ENCODE data around the gene BRD4. TPM values are rescaled to one million over a fixed set of nuclear protein-coding genes. Genes with fewer than 3 reads are reported as not detected.

Gene BRD4
- total and polyA plus RNA-seq, 2 donors (not counting 1 experiment from before 2014, with no cell fraction given) = 9.9 to 20.1 TPM

GRCh38 chr19:15244106-15244803 lies 88.1 kb downstream of the BRD4 start:
- Histone ChIP-seq H4K20me1 (ENCODE audit: control insufficient read depth, extremely low read depth, insufficient read depth, low read length) (no peaks in the 10 kb centered on the region), H3K36me3 (ENCODE audit: control insufficient read depth, insufficient read depth, low read length) (peaks cover 40% of the 10 kb centered on the region), H3K79me2 (ENCODE audit: control insufficient read depth, insufficient read depth, low read length) (peaks cover 16% of the 10 kb centered on the region)

GRCh38 chr19:15243236-15243957 lies 88.9 kb downstream of the BRD4 start:
- Histone ChIP-seq H3K4me2 (ENCODE audit: extremely low read depth, insufficient read depth, low read length) (no peak overlapping the region), H4K20me1 (ENCODE audit: control insufficient read depth, extremely low read depth, insufficient read depth, low read length) (no peaks in the 10 kb centered on the region), H3K27me3 (ENCODE audit: control insufficient read depth, insufficient read depth, low read length) (no peaks in the 10 kb centered on the region), H3K4me3 (replicated peaks in 1 of 4; ENCODE audit: control extremely low read depth in 1 of 4, insufficient read depth in 1 of 4, low read depth in 3 of 4, low read length in 4 of 4) (no peak overlapping the region), H3K4me1 (ENCODE audit: control insufficient read depth, extremely low read depth, insufficient read depth, low read length) (peaks cover 22% of the 10 kb centered on the region), H2AFZ (ENCODE audit: low read length) (no peak overlapping the region), H3K9ac (ENCODE audit: insufficient read depth, low read length) (no peak overlapping the region), H3K27ac (ENCODE audit: insufficient read depth, low read length) (no peak overlapping the region), H3K9me3 (ENCODE audit: control insufficient read depth, insufficient read depth, low read depth, low read length) (no peaks in the 10 kb centered on the region), H3K79me2 (ENCODE audit: control insufficient read depth, insufficient read depth, low read length) (peaks cover 16% of the 10 kb centered on the region), H3K36me3 (ENCODE audit: control insufficient read depth, insufficient read depth, low read length) (peaks cover 42% of the 10 kb centered on the region)
- no peak for DNase-seq (ENCODE audit: low read depth in 2 of 2)
- TF ChIP-seq EZH2 (IDR thresholded peaks at IDR 0.05; ENCODE audit: low read length, missing control alignments) = no peak
- no peak for TF ChIP-seq CTCF (conservative IDR thresholded peaks at IDR 0.05 in 1 of 2, IDR thresholded peaks at IDR 0.05 in 1 of 2; ENCODE audit: low read depth in 1 of 2, low read length in 2 of 2)

More at GRCh38 chr19:15244106-15244803, 88.1 kb downstream of the BRD4 start:
- DNase-seq (ENCODE audit: low read depth in 2 of 2) = no peak
- no peak overlapping the region for H3K4me2 ChIP-seq (ENCODE audit: extremely low read depth, insufficient read depth, low read length)
- H3K4me1 ChIP-seq (ENCODE audit: control insufficient read depth, extremely low read depth, insufficient read depth, low read length) = peaks cover 31% of the 10 kb centered on the region
- no peak for TF ChIP-seq EZH2 (IDR thresholded peaks at IDR 0.05; ENCODE audit: low read length, missing control alignments)
- TF ChIP-seq CTCF (conservative IDR thresholded peaks at IDR 0.05 in 1 of 2, IDR thresholded peaks at IDR 0.05 in 1 of 2; ENCODE audit: low read depth in 1 of 2, low read length in 2 of 2) = no peak
- no peaks in the 10 kb centered on the region for H3K9me3 ChIP-seq (ENCODE audit: control insufficient read depth, insufficient read depth, low read depth, low read length)
- no peaks in the 10 kb centered on the region for H3K27me3 ChIP-seq (ENCODE audit: control insufficient read depth, insufficient read depth, low read length)
- no peak overlapping the region for H3K27ac ChIP-seq (ENCODE audit: insufficient read depth, low read length)
- no peak overlapping the region for H3K4me3 ChIP-seq (replicated peaks in 1 of 4; ENCODE audit: control extremely low read depth in 1 of 4, insufficient read depth in 1 of 4, low read depth in 3 of 4, low read length in 4 of 4)
- H2AFZ ChIP-seq (ENCODE audit: low read length) = no peak overlapping the region
- H3K9ac ChIP-seq (ENCODE audit: insufficient read depth, low read length) = no peak overlapping the region

GRCh38 chr19:15241259-15241910 lies 91.0 kb downstream of the BRD4 start:
- no peaks in the 10 kb centered on the region for H3K27me3 ChIP-seq (ENCODE audit: control insufficient read depth, insufficient read depth, low read length)
- TF ChIP-seq CTCF (conservative IDR thresholded peaks at IDR 0.05 in 1 of 2, IDR thresholded peaks at IDR 0.05 in 1 of 2; ENCODE audit: low read depth in 1 of 2, low read length in 2 of 2) = no peak
- no peak for TF ChIP-seq EZH2 (IDR thresholded peaks at IDR 0.05; ENCODE audit: low read length, missing control alignments)
- peaks cover 2% of the 10 kb centered on the region for H3K4me1 ChIP-seq (ENCODE audit: control insufficient read depth, extremely low read depth, insufficient read depth, low read length)
- no peaks in the 10 kb centered on the region for H4K20me1 ChIP-seq (ENCODE audit: control insufficient read depth, extremely low read depth, insufficient read depth, low read length)
- H3K9ac ChIP-seq (ENCODE audit: insufficient read depth, low read length) = no peak overlapping the region
- H3K36me3 ChIP-seq (ENCODE audit: control insufficient read depth, insufficient read depth, low read length) = peaks cover 46% of the 10 kb centered on the region
- no peak overlapping the region for H2AFZ ChIP-seq (ENCODE audit: low read length)
- H3K27ac ChIP-seq (ENCODE audit: insufficient read depth, low read length) = no peak overlapping the region
- H3K4me3 ChIP-seq (replicated peaks in 1 of 4; ENCODE audit: control extremely low read depth in 1 of 4, insufficient read depth in 1 of 4, low read depth in 3 of 4, low read length in 4 of 4) = no peak overlapping the region
- no peaks in the 10 kb centered on the region for H3K9me3 ChIP-seq (ENCODE audit: control insufficient read depth, insufficient read depth, low read depth, low read length)
- H3K4me2 ChIP-seq (ENCODE audit: extremely low read depth, insufficient read depth, low read length) = no peak overlapping the region
- no peak for DNase-seq (ENCODE audit: low read depth in 2 of 2)
- H3K79me2 ChIP-seq (ENCODE audit: control insufficient read depth, insufficient read depth, low read length) = peaks cover 6% of the 10 kb centered on the region

Data from fibroblast of lung (primary cell).